DND-41 (cell line): ENCODE measurements around the gene SLC35A5.

Experiments used
- ATAC-seq: fragments of 200-7000 bp; cut with Tn5 transposase; 3 replicates; pipeline ENCODE4 v1.9.1; 2021; ENCODE audit warnings: low read depth; ENCODE audit not compliant: insufficient read depth
- DNase-seq: peaks from one replicate; pipeline ENCODE4 v3.0.0-alpha.2; 2020
- H2AFZ ChIP-seq: 2 replicates; pipeline ENCODE4 v1.6.0; 2012; ENCODE audit warnings: low read depth, low read length
- H3K27ac ChIP-seq: 2 replicates; pipeline ENCODE4 v1.5.1; 2012; ENCODE audit warnings: low read length, inconsistent platforms
- H3K27me3 ChIP-seq: fragments of 200-600 bp; sonication (generic); 2 replicates; pipeline ENCODE4 v1.6.0; 2012; ENCODE audit warnings: low read length, mild to moderate bottlenecking, inconsistent platforms; ENCODE audit not compliant: insufficient read depth, poor library complexity
- H3K36me3 ChIP-seq: 2 replicates; pipeline ENCODE4 v1.5.1; 2012; ENCODE audit warnings: low read length, inconsistent platforms; ENCODE audit not compliant: insufficient read depth
- H3K4me1 ChIP-seq: 2 replicates; pipeline ENCODE4 v1.5.1; 2012; ENCODE audit warnings: mild to moderate bottlenecking, low read length; ENCODE audit not compliant: insufficient read depth
- H3K4me2 ChIP-seq: 2 replicates; pipeline ENCODE4 v1.6.0; 2012; ENCODE audit warnings: mild to moderate bottlenecking, moderate library complexity, low read length, inconsistent platforms; ENCODE audit not compliant: insufficient read depth
- H3K4me3 ChIP-seq, 2 experiments: fragments of 200-600 bp in 1 of 2; shearing (Covaris generic) in 1 of 2; 2 replicates each; pipeline ENCODE4 v1.5.1; 2012 to 2016; ENCODE audit warnings: inconsistent platforms in 2 of 2, low read length in 2 of 2, mild to moderate bottlenecking in 2 of 2, low read depth in 1 of 2, moderate library complexity in 1 of 2
- H3K79me2 ChIP-seq: 2 replicates; pipeline ENCODE4 v1.6.0; 2012; ENCODE audit warnings: low read length, inconsistent platforms; ENCODE audit not compliant: insufficient read depth
- H3K9ac ChIP-seq: 2 replicates; pipeline ENCODE4 v1.6.0; 2012; ENCODE audit warnings: low read depth, mild to moderate bottlenecking, inconsistent platforms, low read length, moderate library complexity
- H3K9me3 ChIP-seq: 2 replicates; pipeline ENCODE4 v1.5.1; 2012; ENCODE audit warnings: low read length, moderate library complexity, mild to moderate bottlenecking, inconsistent platforms; ENCODE audit not compliant: insufficient read depth, severe bottlenecking
- H4K20me1 ChIP-seq: 2 replicates; pipeline ENCODE4 v1.6.0; 2012; ENCODE audit warnings: low read length; ENCODE audit not compliant: insufficient read depth
- EZH2 ChIP-seq: IDR thresholded peaks from 3 replicates; pipeline ENCODE4 v1.6.1; 2012; ENCODE audit warnings: borderline replicate concordance, low read depth, mild to moderate bottlenecking, moderate library complexity, low read length, inconsistent platforms; ENCODE audit not compliant: severe bottlenecking
- TF ChIP-seq, protein P1 (sequence below): IDR thresholded peaks from 2 replicates; pipeline ENCODE4 v1.5.1; 2012; ENCODE audit warnings: borderline replicate concordance, low read length, moderate library complexity, mild to moderate bottlenecking; ENCODE audit not compliant: poor library complexity, severe bottlenecking; ENCODE audit errors: extremely low read depth

SLC35A5 gene

DNA sequence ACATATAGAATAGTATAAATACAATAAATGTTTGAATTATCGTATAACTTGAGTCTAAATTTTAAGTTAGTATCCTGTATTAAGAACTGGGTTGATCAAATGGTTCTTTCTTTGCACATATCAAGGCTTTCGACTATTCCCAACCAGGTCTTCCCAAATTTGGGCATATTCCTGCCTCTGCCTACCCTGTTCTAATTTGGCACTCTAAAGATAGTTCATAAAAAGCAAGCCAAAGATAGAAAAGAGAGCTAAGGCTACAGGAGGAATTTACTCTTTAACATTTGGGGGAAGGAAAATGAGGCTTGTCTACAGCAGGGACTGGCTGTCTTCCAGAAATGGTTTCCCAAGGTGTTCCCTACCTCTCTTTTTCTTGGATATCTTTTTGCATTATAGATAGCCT, 36.1 kb downstream of the SLC35A5 start:
- Histone ChIP-seq H4K20me1 (no peaks in the 10 kb centered on the region), H3K79me2 (no peaks in the 10 kb centered on the region), H2AFZ (no peak overlapping the region), H3K36me3 (no peaks in the 10 kb centered on the region), H3K9me3 (no peaks in the 10 kb centered on the region), H3K27ac (no peak overlapping the region), H3K9ac (no peak overlapping the region), H3K4me2 (no peak overlapping the region), H3K27me3 (no peaks in the 10 kb centered on the region), H3K4me3 (no peak overlapping the region), H3K4me1 (no peaks in the 10 kb centered on the region)
- ATAC-seq = no peak
- DNase-seq = no peak
- TF ChIP-seq, protein P1, sequence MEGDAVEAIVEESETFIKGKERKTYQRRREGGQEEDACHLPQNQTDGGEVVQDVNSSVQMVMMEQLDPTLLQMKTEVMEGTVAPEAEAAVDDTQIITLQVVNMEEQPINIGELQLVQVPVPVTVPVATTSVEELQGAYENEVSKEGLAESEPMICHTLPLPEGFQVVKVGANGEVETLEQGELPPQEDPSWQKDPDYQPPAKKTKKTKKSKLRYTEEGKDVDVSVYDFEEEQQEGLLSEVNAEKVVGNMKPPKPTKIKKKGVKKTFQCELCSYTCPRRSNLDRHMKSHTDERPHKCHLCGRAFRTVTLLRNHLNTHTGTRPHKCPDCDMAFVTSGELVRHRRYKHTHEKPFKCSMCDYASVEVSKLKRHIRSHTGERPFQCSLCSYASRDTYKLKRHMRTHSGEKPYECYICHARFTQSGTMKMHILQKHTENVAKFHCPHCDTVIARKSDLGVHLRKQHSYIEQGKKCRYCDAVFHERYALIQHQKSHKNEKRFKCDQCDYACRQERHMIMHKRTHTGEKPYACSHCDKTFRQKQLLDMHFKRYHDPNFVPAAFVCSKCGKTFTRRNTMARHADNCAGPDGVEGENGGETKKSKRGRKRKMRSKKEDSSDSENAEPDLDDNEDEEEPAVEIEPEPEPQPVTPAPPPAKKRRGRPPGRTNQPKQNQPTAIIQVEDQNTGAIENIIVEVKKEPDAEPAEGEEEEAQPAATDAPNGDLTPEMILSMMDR = no peak
- TF ChIP-seq EZH2 = no peak

DNA sequence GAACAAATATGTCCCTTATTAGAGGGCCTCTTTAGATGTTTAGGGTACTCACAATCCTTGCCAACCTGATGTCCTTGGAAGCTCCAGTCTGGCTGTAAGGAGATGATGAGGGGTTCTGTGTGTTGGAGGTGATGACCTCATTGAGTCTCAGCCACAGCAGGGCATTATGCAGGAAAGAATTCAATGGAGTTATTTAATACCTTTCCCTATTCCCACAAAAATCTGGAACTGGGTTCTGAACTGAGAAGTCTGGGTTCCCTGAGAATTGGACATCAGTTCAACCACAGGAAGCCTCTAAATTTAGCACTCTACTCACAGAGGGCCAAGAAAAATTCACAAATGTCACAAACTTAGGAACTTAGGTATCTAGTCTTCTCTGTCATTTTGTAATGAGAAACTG, 36.9 kb downstream of the SLC35A5 start:
- H3K4me2 ChIP-seq = no peak overlapping the region
- no peaks in the 10 kb centered on the region for H3K27me3 ChIP-seq
- no peaks in the 10 kb centered on the region for H3K9me3 ChIP-seq
- no peak overlapping the region for H3K9ac ChIP-seq
- H3K36me3 ChIP-seq = no peaks in the 10 kb centered on the region
- ATAC-seq (no peak), DNase-seq (no peak)
- H3K4me1 ChIP-seq = no peaks in the 10 kb centered on the region
- H2AFZ ChIP-seq = no peak overlapping the region
- no peaks in the 10 kb centered on the region for H4K20me1 ChIP-seq
- no peaks in the 10 kb centered on the region for H3K79me2 ChIP-seq
- H3K27ac ChIP-seq = no peak overlapping the region
- no peak overlapping the region for H3K4me3 ChIP-seq
- TF ChIP-seq, protein P1 = no peak
- no peak for TF ChIP-seq EZH2

DNA sequence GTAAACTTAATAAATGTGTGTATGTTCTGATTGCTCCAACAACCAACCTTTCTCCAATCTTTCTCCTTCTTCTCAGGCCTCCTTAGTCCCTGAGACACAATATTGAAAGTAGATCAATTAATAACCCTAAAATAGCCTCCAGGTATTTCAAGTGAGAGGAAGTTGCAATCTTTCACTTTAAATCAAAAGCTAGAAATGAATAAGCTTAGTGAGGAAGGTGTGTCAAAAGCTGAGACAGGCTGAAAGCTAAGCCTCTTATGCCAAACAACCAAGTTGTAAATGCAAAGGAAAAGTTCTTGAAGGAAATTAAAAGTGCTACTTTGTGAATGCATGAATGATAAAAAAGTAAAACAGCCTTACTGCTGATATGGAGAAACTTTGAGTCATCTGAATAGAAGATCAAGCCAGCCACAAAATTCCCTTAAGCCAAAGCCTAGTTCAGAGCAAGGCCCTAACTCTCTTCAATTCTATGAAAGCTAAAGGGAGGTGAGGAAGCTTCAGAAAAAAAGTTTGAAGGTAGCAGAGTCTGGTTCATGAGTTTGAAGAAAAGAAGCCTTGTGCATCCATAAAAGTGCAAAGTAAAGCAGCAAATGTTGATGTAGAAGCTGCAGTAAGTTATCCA, 40.5 kb downstream of the SLC35A5 start:
- ATAC-seq = no peak

More for the DNA sequence above, 40.5 kb downstream of the SLC35A5 start:
- Histone ChIP-seq H3K4me3 (no peak overlapping the region), H3K36me3 (no peaks in the 10 kb centered on the region), H3K9ac (no peak overlapping the region), H3K4me1 (no peaks in the 10 kb centered on the region), H3K27me3 (no peaks in the 10 kb centered on the region), H3K4me2 (no peak overlapping the region), H4K20me1 (no peaks in the 10 kb centered on the region), H3K27ac (no peak overlapping the region), H3K9me3 (no peaks in the 10 kb centered on the region), H2AFZ (no peak overlapping the region), H3K79me2 (no peaks in the 10 kb centered on the region)
- TF ChIP-seq, protein P1 = no peak
- TF ChIP-seq EZH2 = no peak
- DNase-seq = no peak
